Measurements from ENCODE around the gene ZNF135.

The ZNF135 gene

DNA sequence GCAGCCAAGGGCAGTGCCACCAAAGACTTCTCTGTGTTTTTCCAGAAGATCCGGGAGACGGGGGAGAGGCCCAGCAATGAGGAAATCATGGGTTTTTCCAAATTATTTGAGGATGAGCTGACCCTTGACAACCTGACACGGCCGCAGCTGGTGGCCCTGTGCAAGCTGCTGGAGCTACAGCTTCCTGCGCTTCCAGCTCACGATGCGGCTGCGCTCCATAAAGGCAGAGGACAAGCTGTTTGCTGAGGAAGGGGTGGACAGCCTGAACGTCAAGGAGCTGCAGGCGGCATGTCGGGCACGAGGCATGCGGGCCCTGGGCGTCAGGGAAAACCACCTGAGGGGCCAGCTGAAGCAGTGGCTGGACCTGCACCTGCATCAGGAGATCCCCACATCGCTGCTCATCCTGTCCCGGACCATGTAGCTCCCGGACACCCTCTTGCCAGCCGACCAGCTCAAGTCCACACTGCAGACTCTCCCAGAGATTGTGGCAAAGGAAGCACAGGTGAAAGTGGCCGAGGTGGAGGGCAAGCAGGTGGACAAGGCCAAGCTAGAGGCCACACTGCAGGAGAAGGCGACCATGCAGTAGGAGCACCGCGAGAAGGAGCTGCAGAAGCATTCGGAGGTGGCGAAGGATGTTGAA lies 13.6 kb upstream of the ZNF135 start:
- TF ChIP-seq, protein P1, sequence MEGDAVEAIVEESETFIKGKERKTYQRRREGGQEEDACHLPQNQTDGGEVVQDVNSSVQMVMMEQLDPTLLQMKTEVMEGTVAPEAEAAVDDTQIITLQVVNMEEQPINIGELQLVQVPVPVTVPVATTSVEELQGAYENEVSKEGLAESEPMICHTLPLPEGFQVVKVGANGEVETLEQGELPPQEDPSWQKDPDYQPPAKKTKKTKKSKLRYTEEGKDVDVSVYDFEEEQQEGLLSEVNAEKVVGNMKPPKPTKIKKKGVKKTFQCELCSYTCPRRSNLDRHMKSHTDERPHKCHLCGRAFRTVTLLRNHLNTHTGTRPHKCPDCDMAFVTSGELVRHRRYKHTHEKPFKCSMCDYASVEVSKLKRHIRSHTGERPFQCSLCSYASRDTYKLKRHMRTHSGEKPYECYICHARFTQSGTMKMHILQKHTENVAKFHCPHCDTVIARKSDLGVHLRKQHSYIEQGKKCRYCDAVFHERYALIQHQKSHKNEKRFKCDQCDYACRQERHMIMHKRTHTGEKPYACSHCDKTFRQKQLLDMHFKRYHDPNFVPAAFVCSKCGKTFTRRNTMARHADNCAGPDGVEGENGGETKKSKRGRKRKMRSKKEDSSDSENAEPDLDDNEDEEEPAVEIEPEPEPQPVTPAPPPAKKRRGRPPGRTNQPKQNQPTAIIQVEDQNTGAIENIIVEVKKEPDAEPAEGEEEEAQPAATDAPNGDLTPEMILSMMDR (conservative IDR thresholded peaks at IDR 0.05; ENCODE audit: low read depth, low read length): no peak
- H3K4me3 ChIP-seq (ENCODE audit: low read length): no peak overlapping the region
- DNase-seq (ENCODE audit: low read depth): no peak

DNA sequence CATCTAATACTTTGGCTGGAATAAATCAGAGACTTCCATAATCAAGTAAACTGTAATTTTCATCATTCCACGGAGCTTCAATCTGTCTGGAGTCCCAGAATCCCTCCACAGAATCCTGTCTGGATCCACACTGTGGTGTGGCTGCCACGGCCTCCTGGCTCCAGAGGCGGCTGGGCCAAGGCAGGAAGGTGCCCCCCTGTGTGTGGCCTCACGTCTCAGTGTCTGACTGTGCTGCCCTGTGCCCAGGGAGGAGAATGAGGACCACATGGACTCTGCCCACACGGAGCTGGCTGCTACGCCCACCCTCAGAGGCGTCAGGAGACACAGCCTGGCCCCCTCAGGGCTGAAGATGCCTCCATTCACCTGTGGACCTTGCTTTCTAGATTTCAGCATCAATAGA lies 12.2 kb upstream of the ZNF135 start:
- TF ChIP-seq, protein P1 (conservative IDR thresholded peaks at IDR 0.05; ENCODE audit: low read depth, low read length): no peak
- H3K4me3 ChIP-seq (ENCODE audit: low read length): no peak overlapping the region
- no peak for DNase-seq (ENCODE audit: low read depth)

DNA sequence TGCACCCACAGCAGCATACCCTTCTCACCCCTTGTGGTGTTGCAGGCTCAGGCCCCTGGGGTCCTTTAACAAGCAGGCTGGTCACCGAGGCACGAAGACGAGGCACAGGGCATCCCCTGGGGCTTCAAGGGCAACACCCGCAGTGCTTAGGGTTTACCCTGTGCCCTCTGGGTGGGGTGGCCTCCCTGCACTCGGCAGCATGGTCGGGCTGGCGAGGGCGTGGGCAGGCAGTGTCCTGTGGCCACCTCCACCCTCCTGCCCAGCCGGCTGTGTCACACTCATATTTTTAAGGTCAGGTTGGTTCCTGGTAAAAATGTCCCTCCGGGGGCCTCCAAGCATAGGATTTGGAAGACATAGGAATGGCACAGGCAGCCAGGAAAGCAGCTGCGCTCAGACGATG lies 11.4 kb upstream of the ZNF135 start:
- H3K4me3 ChIP-seq (ENCODE audit: low read length): no peak overlapping the region
- no peak for DNase-seq (ENCODE audit: low read depth)
- TF ChIP-seq, protein P1 (conservative IDR thresholded peaks at IDR 0.05; ENCODE audit: low read depth, low read length): no peak

DNA sequence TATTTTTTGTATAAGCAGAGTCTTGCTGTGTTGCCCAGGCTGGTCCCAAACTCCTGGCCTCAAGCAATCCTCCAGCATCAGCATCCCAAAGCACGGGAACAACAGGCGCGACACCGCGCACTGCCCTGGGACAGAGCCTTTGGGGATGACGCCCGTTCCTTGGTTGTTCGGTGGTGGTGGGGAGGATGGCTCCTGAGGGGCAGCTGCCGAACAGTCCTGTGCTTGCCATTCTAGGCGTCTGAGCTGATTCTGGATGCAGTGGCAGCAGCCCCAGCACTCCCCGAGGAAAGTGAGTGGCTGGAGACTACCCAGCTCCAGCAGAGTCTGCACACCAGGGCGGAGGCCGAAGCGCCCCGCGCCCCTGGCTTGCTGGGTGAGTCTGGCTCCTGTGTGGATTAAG lies 6.8 kb upstream of the ZNF135 start:
- H3K4me3 ChIP-seq (ENCODE audit: low read length): no peak overlapping the region
- TF ChIP-seq, protein P1 (conservative IDR thresholded peaks at IDR 0.05; ENCODE audit: low read depth, low read length): no peak
- DNase-seq (ENCODE audit: low read depth): no peak

DNA sequence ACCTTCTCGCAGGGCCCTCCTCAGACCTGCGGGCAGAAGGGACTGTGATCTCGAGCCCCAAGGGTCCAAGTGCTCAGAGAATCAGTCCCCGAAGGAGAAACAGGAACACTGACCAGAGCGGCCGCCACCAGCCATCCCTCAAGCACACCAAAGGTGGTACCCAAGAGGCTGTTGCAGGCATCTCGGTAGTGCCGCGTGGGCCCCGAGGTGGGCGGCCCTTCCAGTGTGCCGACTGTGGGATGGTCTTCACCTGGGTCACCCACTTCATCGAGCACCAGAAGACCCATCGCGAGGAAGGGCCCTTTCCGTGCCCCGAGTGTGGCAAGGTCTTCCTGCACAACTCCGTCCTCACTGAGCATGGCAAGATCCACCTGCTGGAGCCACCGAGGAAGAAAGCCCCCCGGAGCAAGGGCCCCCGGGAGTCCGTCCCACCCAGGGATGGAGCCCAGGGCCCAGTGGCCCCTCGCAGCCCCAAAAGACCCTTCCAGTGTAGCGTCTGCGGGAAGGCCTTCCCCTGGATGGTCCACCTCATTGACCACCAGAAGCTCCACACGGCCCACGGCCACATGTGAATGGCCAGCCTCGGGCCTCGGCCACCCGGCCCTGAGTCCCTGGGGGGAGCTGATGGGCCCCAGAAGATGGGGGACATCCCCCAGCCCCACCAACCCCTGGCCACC lies 5.5 kb upstream of the ZNF135 start:
- H3K4me3 ChIP-seq (ENCODE audit: low read length): no peak overlapping the region
- DNase-seq (ENCODE audit: low read depth): no peak
- TF ChIP-seq, protein P1 (conservative IDR thresholded peaks at IDR 0.05; ENCODE audit: low read depth, low read length): no peak

DNA sequence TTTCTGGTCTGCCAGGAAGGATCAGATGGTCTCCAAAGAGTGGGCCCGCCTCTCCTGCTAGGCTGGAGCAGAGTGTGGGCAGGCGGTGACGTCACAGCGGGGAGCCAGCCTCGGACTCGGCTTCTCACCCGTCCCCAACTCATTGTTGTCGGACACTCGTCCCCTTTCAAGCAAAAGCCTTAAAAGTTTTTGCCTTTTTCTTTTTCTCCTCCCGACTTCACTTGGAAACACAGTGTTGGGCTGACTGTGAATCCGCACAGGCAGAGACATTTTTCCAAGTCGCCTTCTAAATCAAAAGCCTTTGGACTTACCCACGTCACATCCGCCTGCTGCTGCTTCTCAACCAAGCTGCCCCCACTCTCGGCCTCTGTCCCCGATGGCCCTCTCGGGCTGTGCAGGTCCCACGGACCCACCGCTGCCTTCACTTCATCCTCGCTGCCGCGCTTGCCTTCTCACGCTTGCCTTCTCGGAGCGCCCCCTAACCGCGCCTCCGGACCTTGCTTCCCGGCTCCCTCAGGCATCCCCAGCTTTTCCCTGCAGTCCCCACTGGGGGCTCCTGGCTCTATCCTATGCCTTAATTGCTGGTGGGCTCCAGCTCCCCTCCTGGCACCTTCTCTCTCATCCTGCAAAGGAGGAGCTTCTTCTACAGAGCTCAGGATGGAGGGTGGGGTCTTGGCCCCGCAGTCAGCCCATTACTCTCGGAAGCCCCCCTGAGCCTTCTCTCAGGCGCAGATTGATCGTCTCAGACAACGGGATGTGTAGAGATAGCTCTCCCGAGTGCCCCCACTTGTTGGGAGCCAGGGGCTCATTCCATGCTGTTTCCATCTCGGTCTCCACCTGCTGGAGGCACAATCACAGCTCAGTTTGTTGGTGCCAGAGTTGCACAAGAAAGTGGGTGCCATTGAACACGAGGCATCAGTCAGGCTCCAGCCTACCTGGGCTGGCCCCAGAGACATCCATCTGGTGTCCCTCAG lies 3.9 kb upstream of the ZNF135 start:
- no peak for DNase-seq (ENCODE audit: low read depth)
- TF ChIP-seq, protein P1 (conservative IDR thresholded peaks at IDR 0.05; ENCODE audit: low read depth, low read length): peak; percentile 28
- H3K4me3 ChIP-seq (ENCODE audit: low read length): peak overlapping the region; percentile 41
